ENCODE results near the gene KLF3.

KLF3 gene

GRCh38 chr4:38647101-38647819 is 16.7 kb upstream of the KLF3 start:
- no peak overlapping the region for H3K4me3 ChIP-seq
- no peak overlapping the region for H3K27ac ChIP-seq

GRCh38 chr4:38650133-38650532 is 13.9 kb upstream of the KLF3 start:
- Histone ChIP-seq H3K27ac (no peak overlapping the region), H3K4me3 (no peak overlapping the region)

- no peak overlapping the region for H3K4me3 ChIP-seq
- H3K27ac ChIP-seq: peak overlapping the region in 3 of 21 experiments; percentile 41 to 74 (median 44)
These were observed 9.7 kb upstream of the KLF3 start for GRCh38 chr4:38654273-38654672.

- H3K27ac ChIP-seq: no peak overlapping the region
- H3K4me3 ChIP-seq: no peak overlapping the region
These were observed 7.9 kb upstream of the KLF3 start for GRCh38 chr4:38656111-38656510.

- Histone ChIP-seq H3K4me3 (no peak overlapping the region), H3K27ac (no peak overlapping the region)
These were observed 4.7 kb upstream of the KLF3 start for GRCh38 chr4:38659346-38659745.

GRCh38 chr4:38660838-38661237 is 3.2 kb upstream of the KLF3 start:
- no peak overlapping the region for H3K4me3 ChIP-seq
- no peak overlapping the region for H3K27ac ChIP-seq

- H3K27ac ChIP-seq: no peak overlapping the region
- H3K4me3 ChIP-seq: no peak overlapping the region
These were observed 2.6 kb upstream of the KLF3 start for GRCh38 chr4:38661371-38661770.

GRCh38 chr4:38662522-38663089 is 1.4 kb upstream of the KLF3 start:
- peak overlapping the region; percentile 79 to 100 (median 99) for H3K27ac ChIP-seq
- peak overlapping the region; percentile 47 to 98 (median 63) for H3K4me3 ChIP-seq

GRCh38 chr4:38663090-38663800 is 754 bp upstream of the KLF3 start:
- peak overlapping the region; percentile 79 to 100 (median 99) for H3K27ac ChIP-seq
- H3K4me3 ChIP-seq: peak overlapping the region; percentile 47 to 98 (median 63)

GRCh38 chr4:38664706-38665401 is 855 bp downstream of the KLF3 start:
- Histone ChIP-seq H3K4me3 (peak overlapping the region; percentile 77 to 98 (median 89)), H3K27ac (peak overlapping the region; percentile 92 to 100 (median 99))

GRCh38 chr4:38665551-38666411 is 1.8 kb downstream of the KLF3 start:
- peak overlapping the region; percentile 77 to 98 (median 89) for H3K4me3 ChIP-seq

GRCh38 chr4:38666766-38667084 is 2.7 kb downstream of the KLF3 start:
- peak overlapping the region; percentile 77 to 98 (median 89) for H3K4me3 ChIP-seq

More at GRCh38 chr4:38665551-38666411, 1.8 kb downstream of the KLF3 start:
- peak overlapping the region; percentile 6 to 100 (median 99) for H3K27ac ChIP-seq

GRCh38 chr4:38667085-38667893 is 3.3 kb downstream of the KLF3 start:
- Histone ChIP-seq H3K27ac (peak overlapping the region in 20 of 21 experiments; percentile 64 to 100 (median 99)), H3K4me3 (peak overlapping the region; percentile 77 to 98 (median 89))

More at GRCh38 chr4:38666766-38667084, 2.7 kb downstream of the KLF3 start:
- H3K27ac ChIP-seq: peak overlapping the region in 20 of 21 experiments; percentile 64 to 100 (median 99)

- H3K27ac ChIP-seq: peak overlapping the region in 18 of 21 experiments; percentile 4 to 100 (median 99)
- H3K4me3 ChIP-seq: peak overlapping the region in 1 of 7 experiments; percentile 97
These were observed 4.4 kb downstream of the KLF3 start for GRCh38 chr4:38668203-38668971.

GRCh38 chr4:38669208-38669607 is 5.2 kb downstream of the KLF3 start:
- H3K4me3 ChIP-seq: peak overlapping the region in 1 of 7 experiments; percentile 2
- H3K27ac ChIP-seq: peak overlapping the region in 17 of 21 experiments; percentile 28 to 100 (median 99)

GRCh38 chr4:38670109-38670901 is 6.3 kb downstream of the KLF3 start:
- no peak overlapping the region for H3K4me3 ChIP-seq
- H3K27ac ChIP-seq: peak overlapping the region in 18 of 21 experiments; percentile 41 to 100 (median 93)

All from skin epidermis (tissue), 12 donors.